H9 (cell line): Measurements from ENCODE around the gene CDH23. TPM values are rescaled to one million over a fixed set of nuclear protein-coding genes. Genes with fewer than 3 reads are reported as not detected.

ENCODE experiments used
- DNase-seq: peaks from one replicate; pipeline ENCODE4 v3.0.0-alpha.2; 2017
- H2AFZ ChIP-seq: one replicate; pipeline ENCODE4 v1.6.1; 2013; ENCODE audit warnings: mild to moderate bottlenecking, low read length, control low read depth, moderate library complexity
- H2AK5ac ChIP-seq: 2 replicates; pipeline ENCODE4 v1.6.1; 2013; ENCODE audit warnings: low read length, control low read depth, mixed read lengths; ENCODE audit not compliant: insufficient read length
- H2BK120ac ChIP-seq: one replicate; pipeline ENCODE4 v1.6.1; 2013; ENCODE audit warnings: low read depth, mild to moderate bottlenecking, low read length, control low read depth, inconsistent platforms; ENCODE audit not compliant: poor library complexity, severe bottlenecking
- H2BK12ac ChIP-seq: 2 replicates; pipeline ENCODE4 v1.6.1; 2013; ENCODE audit warnings: low read length, control low read depth, mixed read lengths, low read depth; ENCODE audit not compliant: insufficient read length
- H2BK15ac ChIP-seq: 2 replicates; pipeline ENCODE4 v1.6.1; 2013; ENCODE audit warnings: low read depth, low read length, control low read depth
- H2BK20ac ChIP-seq: one replicate; pipeline ENCODE4 v1.6.1; 2013; ENCODE audit warnings: low read depth, mild to moderate bottlenecking, low read length, control low read depth, inconsistent platforms; ENCODE audit not compliant: poor library complexity, severe bottlenecking
- H2BK5ac ChIP-seq: 2 replicates; pipeline ENCODE4 v1.6.1; 2013; ENCODE audit warnings: low read length, control low read depth, mixed read lengths; ENCODE audit not compliant: insufficient read length
- H3K14ac ChIP-seq: 2 replicates; pipeline ENCODE4 v1.6.1; 2013; ENCODE audit warnings: low read length, control low read depth; ENCODE audit not compliant: insufficient read depth
- H3K18ac ChIP-seq: 2 replicates; pipeline ENCODE4 v1.6.1; 2013; ENCODE audit warnings: low read depth, mild to moderate bottlenecking, mixed read lengths, low read length, control low read depth; ENCODE audit not compliant: insufficient read length
- H3K23ac ChIP-seq: 2 replicates; pipeline ENCODE4 v1.6.1; 2013; ENCODE audit warnings: low read length, control low read depth, mixed read lengths, low read depth; ENCODE audit not compliant: insufficient read length
- H3K23me2 ChIP-seq: 2 replicates; pipeline ENCODE4 v1.6.1; 2013; ENCODE audit warnings: low read depth, mild to moderate bottlenecking, mixed read lengths, low read length, control low read depth; ENCODE audit not compliant: insufficient read length, poor library complexity, severe bottlenecking
- H3K27ac ChIP-seq: 2 replicates; pipeline ENCODE4 v1.5.1; 2013; ENCODE audit warnings: low read length, control low read depth, mixed read lengths, low read depth; ENCODE audit not compliant: insufficient read length
- H3K27me3 ChIP-seq: 2 replicates; pipeline ENCODE4 v1.6.1; 2013; ENCODE audit warnings: low read length, control low read depth, inconsistent platforms; ENCODE audit not compliant: insufficient read depth
- H3K4ac ChIP-seq: 2 replicates; pipeline ENCODE4 v1.6.1; 2013; ENCODE audit warnings: low read depth, mild to moderate bottlenecking, control low read depth, inconsistent platforms, low read length, moderate library complexity
- H3K4me1 ChIP-seq: 2 replicates; pipeline ENCODE4 v1.6.1; 2013; ENCODE audit warnings: low read length, control low read depth, inconsistent platforms; ENCODE audit not compliant: insufficient read depth
- H3K4me2 ChIP-seq: 2 replicates; pipeline ENCODE4 v1.6.1; 2013; ENCODE audit warnings: low read length, control low read depth, mixed read lengths; ENCODE audit not compliant: insufficient read length, insufficient read depth
- H3K56ac ChIP-seq: 2 replicates; pipeline ENCODE4 v1.6.1; 2013; ENCODE audit warnings: low read depth, mild to moderate bottlenecking, mixed read lengths, low read length, control low read depth; ENCODE audit not compliant: insufficient read length
- H3K79me1 ChIP-seq: 2 replicates; pipeline ENCODE4 v1.6.1; 2013; ENCODE audit warnings: low read depth, mild to moderate bottlenecking, moderate library complexity, low read length, control low read depth, inconsistent platforms; ENCODE audit not compliant: insufficient read depth, poor library complexity, severe bottlenecking
- H3K79me2 ChIP-seq: 2 replicates; pipeline ENCODE4 v1.6.1; 2013; ENCODE audit warnings: low read length, control low read depth, inconsistent platforms; ENCODE audit not compliant: insufficient read depth
- H3K9ac ChIP-seq: 2 replicates; pipeline ENCODE4 v1.6.1; 2013; ENCODE audit warnings: low read length, control low read depth, mixed read lengths; ENCODE audit not compliant: insufficient read length; ENCODE audit errors: extremely low read depth
- H3K9me3 ChIP-seq: one replicate; pipeline ENCODE4 v1.6.1; 2013; ENCODE audit warnings: low read depth, low read length, inconsistent platforms; ENCODE audit not compliant: control insufficient read depth
- H3T11ph ChIP-seq: one replicate; pipeline ENCODE4 v1.6.1; 2013; ENCODE audit warnings: mild to moderate bottlenecking, low read length, control low read depth, inconsistent platforms
- H4K20me1 ChIP-seq: one replicate; pipeline ENCODE4 v1.6.1; 2013; ENCODE audit not compliant: control insufficient read depth, insufficient read length, insufficient read depth
- H4K5ac ChIP-seq: 2 replicates; pipeline ENCODE4 v1.6.1; 2013; ENCODE audit warnings: low read depth, mild to moderate bottlenecking, mixed read lengths, low read length, control low read depth; ENCODE audit not compliant: insufficient read length
- H4K8ac ChIP-seq: replicated peaks from 2 replicates; pipeline ENCODE4 v1.6.1; 2013; ENCODE audit warnings: low read length, control low read depth, mixed read lengths, low read depth; ENCODE audit not compliant: insufficient read length
- H4K91ac ChIP-seq: 2 replicates; pipeline ENCODE4 v1.6.1; 2013; ENCODE audit warnings: low read depth, mild to moderate bottlenecking, moderate library complexity, mixed read lengths, low read length, control low read depth; ENCODE audit not compliant: insufficient read length
- H3K27ac Mint-ChIP-seq, 3 experiments: 2 replicates in 2 of 3; 3 replicates in 1 of 3; pipeline ENCODE4 v1.8.0; 2020 to 2021; ENCODE audit warnings: mixed read lengths in 3 of 3, mild to moderate bottlenecking in 1 of 3, moderate library complexity in 1 of 3
- H3K27me3 Mint-ChIP-seq: 2 replicates; pipeline ENCODE4 v1.8.0; 2021; ENCODE audit warnings: low read depth, mild to moderate bottlenecking, moderate library complexity, mixed read lengths
- H3K36me3 Mint-ChIP-seq, 3 experiments: 2 replicates in 2 of 3; 3 replicates in 1 of 3; pipeline ENCODE4 v1.8.0; 2020 to 2021; ENCODE audit warnings: low read depth in 3 of 3, mixed read lengths in 3 of 3; ENCODE audit not compliant: insufficient read depth in 1 of 3
- H3K4me1 Mint-ChIP-seq, 2 experiments: 2 replicates each; pipeline ENCODE4 v1.8.0; 2020; ENCODE audit warnings: mixed read lengths in 2 of 2
- H3K4me3 Mint-ChIP-seq, 2 experiments: 2 replicates in 1 of 2; 3 replicates in 1 of 2; pipeline ENCODE4 v1.8.0; 2020 to 2021; ENCODE audit warnings: mild to moderate bottlenecking in 2 of 2, mixed read lengths in 2 of 2, moderate library complexity in 1 of 2
- H3K9me3 Mint-ChIP-seq, 2 experiments: 2 replicates in 1 of 2; 3 replicates in 1 of 2; pipeline ENCODE4 v1.8.0; 2020; ENCODE audit warnings: mild to moderate bottlenecking in 2 of 2, mixed read lengths in 2 of 2, moderate library complexity in 1 of 2
- CTCF ChIP-seq: fragments of 200-600 bp; sonication (generic); conservative IDR thresholded peaks from 3 replicates; pipeline ENCODE4 v1.8.0; 2021; ENCODE audit warnings: antibody characterized with exemption, mild to moderate bottlenecking
- WGBS: extraction: QIAGEN DNeasy Blood & Tissue Kit; methylation state at CpG from one replicate; pipeline ENCODE4 v1.1.7; 2013; ENCODE audit warnings: missing lambda C conversion rate, low lambda C conversion rate, mixed read lengths; ENCODE audit not compliant: insufficient read length; ENCODE audit errors: extremely low coverage; 5-methylcytosine and 5-hydroxymethylcytosine counted together
- total RNA-seq: library from RNA; stranded (reverse); gene quantifications from 2 replicates; pipeline ENCODE4 v1.2.1, GENCODE V29; 2021

The CDH23 gene
- total RNA-seq, 1 experiment from 2014 or later, result 2.1 TPM

GRCh38 chr10:71735709-71736569, 339.2 kb downstream of the CDH23 start:
- H3K27me3 Mint-ChIP-seq, result peaks cover 3% of the 10 kb centered on the region; the same call in 1 of the 2 replicates
- DNase-seq, result no peak
- H3K36me3 Mint-ChIP-seq, result no peaks in the 10 kb centered on the region
- H3K23ac ChIP-seq, result no peak overlapping the region
- H3K4ac ChIP-seq, result no peak overlapping the region
- H3K79me1 ChIP-seq, result no peaks in the 10 kb centered on the region
- no peak overlapping the region for H2AFZ ChIP-seq
- no peaks in the 10 kb centered on the region for H4K20me1 ChIP-seq
- no peak overlapping the region for H3K56ac ChIP-seq
- no peaks in the 10 kb centered on the region for H3K9me3 ChIP-seq
- no peak for TF ChIP-seq CTCF
- no peak overlapping the region for H4K8ac ChIP-seq
- H2BK12ac ChIP-seq, result no peak overlapping the region
- no peaks in the 10 kb centered on the region for H3K9me3 Mint-ChIP-seq
- H3T11ph ChIP-seq, result no peak overlapping the region
- H3K79me2 ChIP-seq, result no peaks in the 10 kb centered on the region
- H2AK5ac ChIP-seq, result no peak overlapping the region
- no peak overlapping the region for H3K4me2 ChIP-seq
- no peak overlapping the region for H2BK20ac ChIP-seq
- no peak overlapping the region for H2BK120ac ChIP-seq
- peaks cover 7 to 13% of the 10 kb centered on the region in 2 experiments for H3K4me1 Mint-ChIP-seq
- H3K4me3 Mint-ChIP-seq, result no peak overlapping the region
- no peak overlapping the region for H2BK15ac ChIP-seq
- WGBS, result no CpG with 5 or more reads among the region's 16 CpGs
- no peak overlapping the region for H3K18ac ChIP-seq
- no peaks in the 10 kb centered on the region for H3K27me3 ChIP-seq
- H3K27ac ChIP-seq, result no peak overlapping the region
- H4K91ac ChIP-seq, result no peak overlapping the region
- no peaks in the 10 kb centered on the region for H3K23me2 ChIP-seq
- peaks cover 3% of the 10 kb centered on the region; the same call in 1 of the 2 replicates for H3K4me1 ChIP-seq
- H3K27ac Mint-ChIP-seq, result no peak overlapping the region
- H4K5ac ChIP-seq, result no peak overlapping the region
- H2BK5ac ChIP-seq, result no peak overlapping the region
- H3K9ac ChIP-seq, result no peak overlapping the region
- peak overlapping the region; percentile 7; the same call in 1 of the 2 replicates for H3K14ac ChIP-seq
